ENCODE measurements around the gene C6orf163. TPM values are rescaled to one million over a fixed set of nuclear protein-coding genes. Genes with fewer than 3 reads are reported as not detected.
A peak's percentile ranks its signal among the peaks of the same experiment; 100 is the strongest.

Gene C6orf163
- total and polyA plus RNA-seq, 7 donors, result 0.71 to 3.3 (median 2.9) TPM; not detected in 2

DNA sequence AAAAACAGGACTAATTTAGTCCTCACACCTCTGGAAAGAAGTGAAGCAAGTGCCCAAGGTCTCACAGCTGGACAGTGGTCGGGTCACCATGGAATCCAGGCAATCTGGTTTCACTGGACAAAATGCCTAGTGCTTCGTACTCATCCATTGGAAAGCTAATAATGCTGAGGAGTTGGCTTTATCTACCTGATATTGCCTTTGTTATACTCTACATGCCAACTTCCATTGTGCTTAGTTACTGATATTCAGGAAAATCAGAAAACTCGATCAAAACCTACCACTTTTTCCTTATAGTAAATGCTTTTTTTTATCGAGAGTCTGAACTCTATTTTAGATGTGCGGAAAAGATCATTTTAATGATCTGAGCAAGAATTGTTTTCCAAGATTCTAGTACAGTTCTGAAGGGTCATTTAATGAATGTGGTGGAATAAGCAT lies 64.1 kb downstream of the C6orf163 start:
- TF ChIP-seq POLR2AphosphoS5 (IDR thresholded peaks at IDR 0.05) (no peak), EP300 (IDR thresholded peaks at IDR 0.05) (no peak), POLR2A (IDR thresholded peaks at IDR 0.05) (no peak)
- TF ChIP-seq, protein P1, sequence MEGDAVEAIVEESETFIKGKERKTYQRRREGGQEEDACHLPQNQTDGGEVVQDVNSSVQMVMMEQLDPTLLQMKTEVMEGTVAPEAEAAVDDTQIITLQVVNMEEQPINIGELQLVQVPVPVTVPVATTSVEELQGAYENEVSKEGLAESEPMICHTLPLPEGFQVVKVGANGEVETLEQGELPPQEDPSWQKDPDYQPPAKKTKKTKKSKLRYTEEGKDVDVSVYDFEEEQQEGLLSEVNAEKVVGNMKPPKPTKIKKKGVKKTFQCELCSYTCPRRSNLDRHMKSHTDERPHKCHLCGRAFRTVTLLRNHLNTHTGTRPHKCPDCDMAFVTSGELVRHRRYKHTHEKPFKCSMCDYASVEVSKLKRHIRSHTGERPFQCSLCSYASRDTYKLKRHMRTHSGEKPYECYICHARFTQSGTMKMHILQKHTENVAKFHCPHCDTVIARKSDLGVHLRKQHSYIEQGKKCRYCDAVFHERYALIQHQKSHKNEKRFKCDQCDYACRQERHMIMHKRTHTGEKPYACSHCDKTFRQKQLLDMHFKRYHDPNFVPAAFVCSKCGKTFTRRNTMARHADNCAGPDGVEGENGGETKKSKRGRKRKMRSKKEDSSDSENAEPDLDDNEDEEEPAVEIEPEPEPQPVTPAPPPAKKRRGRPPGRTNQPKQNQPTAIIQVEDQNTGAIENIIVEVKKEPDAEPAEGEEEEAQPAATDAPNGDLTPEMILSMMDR (IDR thresholded peaks at IDR 0.05), result no peak
- Histone ChIP-seq H3K36me3 (no peaks in the 10 kb centered on the region), H3K4me1 (peaks cover 0 to 7% (median 5%) of the 10 kb centered on the region in 4 donors), H3K27ac (peak overlapping the region; percentile 82 to 90 (median 85)), H3K27me3 (no peaks in the 10 kb centered on the region), H3K9me3 (no peaks in the 10 kb centered on the region), H3K4me3 (peak overlapping the region; percentile 64 to 94 (median 84))
- intact Hi-C loops (cut with DNase I), result loop anchor here (5.0 kb wide), 1 partner anchor 64 kb away; the partner anchor contains the start of gene SLC35A1
- DNase-seq, result no peak
- WGBS, 2 donors, result 29 to 39% methylated on average over 5 of the region's 5 CpGs

Other genes with a start within 250 kb of the C6orf163 start
- not detected for gene CGA, start 249.7 kb upstream of the C6orf163 start, total RNA-seq
- not detected for gene CGA, start 249.7 kb upstream of the C6orf163 start, polyA plus RNA-seq
- gene ZNF292, start 189.2 kb upstream of the C6orf163 start, total RNA-seq, result 100 to 1,000 TPM in 1 of 4 donors, 10 to 100 TPM in 3; 50.7 to 117 (median 54.7) TPM
- 1 to 10 TPM; 3.0 to 7.4 (median 3.9) TPM for gene ZNF292, start 189.2 kb upstream of the C6orf163 start, polyA plus RNA-seq
- gene SMIM8, start 22.2 kb upstream of the C6orf163 start, total RNA-seq, result 10 to 100 TPM in 3 of 4 donors, 1 to 10 TPM in 1; 6.1 to 16.8 (median 12.0) TPM
- 1 to 10 TPM; 4.2 to 5.8 (median 4.8) TPM for gene SMIM8, start 22.2 kb upstream of the C6orf163 start, polyA plus RNA-seq
- not detected for gene GJB7, start 15.5 kb upstream of the C6orf163 start, total RNA-seq
- gene GJB7, start 15.5 kb upstream of the C6orf163 start, polyA plus RNA-seq, result not detected
- gene CFAP206, start 63.2 kb downstream of the C6orf163 start, total RNA-seq, result under 1 TPM in 3 of 4 donors, not detected in 1; 0.14 to 0.36 (median 0.33) TPM
- gene CFAP206, start 63.2 kb downstream of the C6orf163 start, polyA plus RNA-seq, result under 1 TPM in 1 of 3 donors, not detected in 2; 0.04 TPM
- gene SLC35A1, start 128.2 kb downstream of the C6orf163 start, total RNA-seq, result 10 to 100 TPM; 17.2 to 22.5 (median 20.1) TPM
- 10 to 100 TPM; 14.6 to 20.2 (median 16.2) TPM for gene SLC35A1, start 128.2 kb downstream of the C6orf163 start, polyA plus RNA-seq
- 10 to 100 TPM; 20.5 to 26.5 (median 20.6) TPM for gene RARS2, start 245.2 kb downstream of the C6orf163 start, total RNA-seq
- 10 to 100 TPM; 18.3 to 34.2 (median 31.7) TPM for gene RARS2, start 245.2 kb downstream of the C6orf163 start, polyA plus RNA-seq
- 10 to 100 TPM; 17.5 to 27.6 (median 23.7) TPM for gene ORC3, start 245.3 kb downstream of the C6orf163 start, total RNA-seq
- gene ORC3, start 245.3 kb downstream of the C6orf163 start, polyA plus RNA-seq, result 10 to 100 TPM; 10.2 to 11.8 (median 10.3) TPM